Measurements from ENCODE around the gene PMFBP1. TPM values are rescaled to one million over a fixed set of nuclear protein-coding genes. Genes with fewer than 3 reads are reported as not detected.

PMFBP1 gene
- total RNA-seq, 4 donors from 2014 or later, result 0.42 to 1.2 (median 0.51) TPM

DNA sequence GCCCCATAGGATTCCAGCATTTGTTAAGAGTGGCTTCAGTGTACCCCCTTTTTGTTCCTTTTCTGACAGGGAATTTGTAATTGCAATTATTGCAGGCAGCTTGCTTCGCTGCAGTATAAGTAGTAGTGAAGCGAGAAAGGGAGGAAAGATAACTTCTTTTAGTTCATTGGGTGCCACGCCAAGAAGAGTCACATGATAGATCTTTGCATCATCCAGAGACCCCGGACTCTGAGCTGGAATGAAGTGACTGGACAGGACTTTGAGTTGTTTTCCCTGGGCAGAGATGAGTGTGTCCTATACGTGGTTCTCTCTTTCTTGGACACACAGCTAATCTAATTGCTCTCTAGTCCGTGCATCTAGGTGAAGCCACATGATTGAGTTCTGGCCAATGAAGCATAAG lies 44.8 kb upstream of the PMFBP1 start:
- Histone ChIP-seq H3K27me3 (no peaks in the 10 kb centered on the region), H3K4me1 (no peaks in the 10 kb centered on the region), H3K4me3 (no peak overlapping the region), H3K27ac (no peak overlapping the region), H3K36me3 (no peaks in the 10 kb centered on the region), H3K9me3 (peaks cover 0 to 5% (median 0%) of the 10 kb centered on the region in 4 donors)
- 72 to 77% methylated on average over 6 of the region's 6 CpGs for WGBS, 2 donors
- DNase-seq (ENCODE audit: low spot score in 2 of 2), result no peak
- TF ChIP-seq, protein P1, sequence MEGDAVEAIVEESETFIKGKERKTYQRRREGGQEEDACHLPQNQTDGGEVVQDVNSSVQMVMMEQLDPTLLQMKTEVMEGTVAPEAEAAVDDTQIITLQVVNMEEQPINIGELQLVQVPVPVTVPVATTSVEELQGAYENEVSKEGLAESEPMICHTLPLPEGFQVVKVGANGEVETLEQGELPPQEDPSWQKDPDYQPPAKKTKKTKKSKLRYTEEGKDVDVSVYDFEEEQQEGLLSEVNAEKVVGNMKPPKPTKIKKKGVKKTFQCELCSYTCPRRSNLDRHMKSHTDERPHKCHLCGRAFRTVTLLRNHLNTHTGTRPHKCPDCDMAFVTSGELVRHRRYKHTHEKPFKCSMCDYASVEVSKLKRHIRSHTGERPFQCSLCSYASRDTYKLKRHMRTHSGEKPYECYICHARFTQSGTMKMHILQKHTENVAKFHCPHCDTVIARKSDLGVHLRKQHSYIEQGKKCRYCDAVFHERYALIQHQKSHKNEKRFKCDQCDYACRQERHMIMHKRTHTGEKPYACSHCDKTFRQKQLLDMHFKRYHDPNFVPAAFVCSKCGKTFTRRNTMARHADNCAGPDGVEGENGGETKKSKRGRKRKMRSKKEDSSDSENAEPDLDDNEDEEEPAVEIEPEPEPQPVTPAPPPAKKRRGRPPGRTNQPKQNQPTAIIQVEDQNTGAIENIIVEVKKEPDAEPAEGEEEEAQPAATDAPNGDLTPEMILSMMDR (IDR thresholded peaks at IDR 0.05), result no peak
- TF ChIP-seq POLR2A (IDR thresholded peaks at IDR 0.05), result no peak
- no peak for TF ChIP-seq EP300 (IDR thresholded peaks at IDR 0.05)

DNA sequence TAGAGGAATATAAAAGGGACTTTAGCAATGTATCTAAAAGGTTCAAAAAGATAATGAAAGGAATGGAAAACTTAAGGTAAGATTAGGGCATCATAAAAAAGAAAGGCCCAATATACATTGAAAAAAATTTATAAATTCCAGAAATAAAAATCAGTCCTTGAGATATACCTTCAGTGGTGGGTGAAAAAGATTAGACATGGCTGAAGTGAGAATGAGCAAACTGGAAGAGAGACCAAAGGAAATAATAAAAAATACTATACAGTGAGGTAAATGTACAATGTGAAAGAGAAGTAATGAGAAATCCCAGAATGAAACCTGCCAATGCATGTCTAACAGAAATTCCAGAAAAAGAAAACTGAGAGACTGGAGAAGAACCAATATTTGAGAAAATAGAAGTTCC lies 42.9 kb upstream of the PMFBP1 start:
- no peak overlapping the region for H3K27ac ChIP-seq
- no peak overlapping the region for H3K4me3 ChIP-seq
- no peaks in the 10 kb centered on the region for H3K27me3 ChIP-seq
- peaks cover 0 to 5% (median 0%) of the 10 kb centered on the region in 4 donors for H3K9me3 ChIP-seq
- TF ChIP-seq POLR2A (IDR thresholded peaks at IDR 0.05), result no peak
- TF ChIP-seq, protein P1 (IDR thresholded peaks at IDR 0.05), result no peak
- TF ChIP-seq EP300 (IDR thresholded peaks at IDR 0.05), result no peak
- no peaks in the 10 kb centered on the region for H3K36me3 ChIP-seq
- H3K4me1 ChIP-seq, result no peaks in the 10 kb centered on the region
- no peak for DNase-seq (ENCODE audit: low spot score in 2 of 2)

DNA sequence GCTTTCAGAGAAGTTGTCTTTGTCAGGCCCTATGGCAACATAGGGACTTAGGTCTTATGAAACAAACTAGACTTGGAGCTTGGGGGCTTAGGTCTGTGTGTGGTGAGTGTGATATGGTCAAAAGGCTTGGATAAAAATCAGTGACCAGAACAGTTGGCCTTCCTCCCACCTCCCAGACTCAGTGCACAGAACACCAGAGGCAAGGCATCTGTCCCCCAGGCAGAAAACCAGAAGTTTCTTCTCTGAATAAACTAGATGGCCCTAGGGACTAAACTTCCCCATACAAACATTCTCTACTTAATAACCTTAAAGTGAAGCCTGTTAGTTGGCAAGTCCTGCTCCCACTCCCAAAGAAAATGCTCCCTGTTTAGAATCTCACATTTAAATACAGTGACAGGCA lies 39.2 kb upstream of the PMFBP1 start:
- Histone ChIP-seq H3K27me3 (no peaks in the 10 kb centered on the region), H3K36me3 (no peaks in the 10 kb centered on the region), H3K4me3 (no peak overlapping the region), H3K9me3 (peaks cover 0 to 5% (median 0%) of the 10 kb centered on the region in 4 donors), H3K27ac (no peak overlapping the region), H3K4me1 (no peaks in the 10 kb centered on the region)
- TF ChIP-seq EP300 (IDR thresholded peaks at IDR 0.05) (no peak), POLR2A (IDR thresholded peaks at IDR 0.05) (no peak)
- TF ChIP-seq, protein P1 (IDR thresholded peaks at IDR 0.05), result no peak
- no peak for DNase-seq (ENCODE audit: low spot score in 2 of 2)

GRCh38 chr16:72210555-72210954 lies 38.6 kb upstream of the PMFBP1 start:
- no peaks in the 10 kb centered on the region for H3K4me1 ChIP-seq
- 86 to 87% methylated on average over 3 of the region's 3 CpGs for WGBS, 2 donors
- H3K4me3 ChIP-seq, result no peak overlapping the region

GRCh38 chr16:72210072-72210471 lies 38.1 kb upstream of the PMFBP1 start:
- no peaks in the 10 kb centered on the region for H3K4me1 ChIP-seq
- 91 to 93% methylated on average over 3 of the region's 3 CpGs for WGBS, 2 donors
- no peak for DNase-seq (ENCODE audit: low spot score in 2 of 2)
- no peaks in the 10 kb centered on the region for H3K36me3 ChIP-seq
- TF ChIP-seq, protein P1 (IDR thresholded peaks at IDR 0.05), result no peak
- TF ChIP-seq POLR2A (IDR thresholded peaks at IDR 0.05) (no peak), EP300 (IDR thresholded peaks at IDR 0.05) (no peak)
- H3K27ac ChIP-seq, result no peak overlapping the region
- no peak overlapping the region for H3K4me3 ChIP-seq
- H3K27me3 ChIP-seq, result no peaks in the 10 kb centered on the region
- peaks cover 0 to 3% (median 0%) of the 10 kb centered on the region in 4 donors for H3K9me3 ChIP-seq

More at GRCh38 chr16:72210555-72210954, 38.6 kb upstream of the PMFBP1 start:
- H3K9me3 ChIP-seq, result peaks cover 0 to 5% (median 0%) of the 10 kb centered on the region in 4 donors
- H3K27ac ChIP-seq, result no peak overlapping the region
- H3K27me3 ChIP-seq, result no peaks in the 10 kb centered on the region
- no peaks in the 10 kb centered on the region for H3K36me3 ChIP-seq
- no peak for DNase-seq (ENCODE audit: low spot score in 2 of 2)
- no peak for TF ChIP-seq EP300 (IDR thresholded peaks at IDR 0.05)
- no peak for TF ChIP-seq POLR2A (IDR thresholded peaks at IDR 0.05)
- TF ChIP-seq, protein P1 (IDR thresholded peaks at IDR 0.05), result no peak

All from tibial nerve (tissue), 4 donors.